ENCODE results near the gene MACROD2. TPM values are rescaled to one million over a fixed set of nuclear protein-coding genes. Genes with fewer than 3 reads are reported as not detected.

MACROD2 gene
- total and polyA plus RNA-seq, 2 experiments from 2014 or later: 2.8 to 4.3 TPM

DNA sequence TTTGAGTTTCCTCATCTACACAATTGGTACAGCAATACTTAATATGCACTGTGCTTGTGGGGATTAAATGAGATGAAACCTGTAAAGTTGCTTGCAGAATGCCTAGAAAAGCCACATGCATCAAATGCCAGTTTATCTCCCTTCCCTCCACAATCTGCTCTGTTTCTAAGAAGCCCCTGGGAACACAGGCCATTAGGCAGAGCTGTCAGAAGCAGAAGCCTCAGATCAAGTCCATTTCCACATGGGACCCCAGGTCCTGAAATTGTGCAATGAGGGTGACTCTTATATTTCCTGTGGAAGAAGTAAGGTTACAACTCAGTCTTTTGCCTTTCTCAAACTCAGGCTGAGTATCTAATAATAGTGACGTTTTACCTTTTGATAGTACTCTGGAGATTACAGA, 1840.5 kb downstream of the MACROD2 start:
- ATAC-seq (no peak), DNase-seq (ENCODE audit: low spot score) (no peak)
- Mint-ChIP-seq H3K27ac (no peak overlapping the region), H3K4me1 (no peaks in the 10 kb centered on the region; the same call in 2 of the 3 replicates), H3K4me3 (no peak overlapping the region), H3K36me3 (ENCODE audit: low read depth) (no peaks in the 10 kb centered on the region), H3K27me3 (ENCODE audit: insufficient read depth, low read depth, poor library complexity) (peaks cover 3% of the 10 kb centered on the region), H3K9me3 (no peaks in the 10 kb centered on the region)
- Histone ChIP-seq H3F3A (replicated peaks; ENCODE audit: low read depth) (no peaks in the 10 kb centered on the region), H3K27me3 (ENCODE audit: insufficient read depth) (no peaks in the 10 kb centered on the region), H4K20me1 (replicated peaks; ENCODE audit: insufficient read depth) (no peaks in the 10 kb centered on the region), H3K4me1 (ENCODE audit: insufficient read depth) (no peaks in the 10 kb centered on the region), H3K4me2 (no peak overlapping the region), H3K27ac (ENCODE audit: low read depth) (no peak overlapping the region), H3K4me3 (no peak overlapping the region), H3K36me3 (ENCODE audit: insufficient read depth) (no peaks in the 10 kb centered on the region), H3K9me2 (ENCODE audit: insufficient read depth) (no peaks in the 10 kb centered on the region), H2AFZ (no peak overlapping the region), H3K79me2 (replicated peaks; ENCODE audit: insufficient read depth) (no peaks in the 10 kb centered on the region)
- no peak for TF ChIP-seq ZNF331 (CRISPR knock-in tag; IDR thresholded peaks at IDR 0.05; ENCODE audit: low read depth)
- no peak for TF ChIP-seq STAT1 (IDR thresholded peaks at IDR 0.05; ENCODE audit: unreplicated experiment)
- no peak for TF ChIP-seq ZNF114 (CRISPR knock-in tag; IDR thresholded peaks at IDR 0.05)

DNA sequence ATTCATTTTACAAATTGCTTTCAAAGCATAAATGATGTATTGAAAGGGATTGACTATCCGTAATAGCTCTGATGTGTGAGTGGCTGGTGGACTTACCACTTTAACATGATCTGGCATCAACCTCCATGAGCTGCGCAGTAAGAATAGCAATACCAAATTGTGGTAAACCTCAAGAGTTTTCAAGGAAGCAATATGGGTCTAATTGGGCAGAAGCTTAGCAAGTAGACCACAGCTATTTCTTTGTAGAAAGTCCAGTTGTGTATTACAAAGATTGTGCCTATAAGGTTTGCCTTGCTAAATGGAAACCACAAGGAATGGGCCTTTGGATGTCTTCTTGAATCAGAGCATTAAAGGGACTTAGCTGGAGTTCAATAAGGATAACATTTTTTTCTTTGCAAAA, 1841.3 kb downstream of the MACROD2 start:
- no peaks in the 10 kb centered on the region for H3K36me3 ChIP-seq (ENCODE audit: insufficient read depth)
- H3K9me3 Mint-ChIP-seq: peaks cover 4% of the 10 kb centered on the region; the same call in 1 of the 3 replicates
- H2AFZ ChIP-seq: no peak overlapping the region
- H4K20me1 ChIP-seq (replicated peaks; ENCODE audit: insufficient read depth): no peaks in the 10 kb centered on the region
- H3K4me1 Mint-ChIP-seq: no peaks in the 10 kb centered on the region; the same call in 2 of the 3 replicates
- no peak overlapping the region for H3K27ac ChIP-seq (ENCODE audit: low read depth)
- H3K4me2 ChIP-seq: no peak overlapping the region
- no peak for ATAC-seq
- no peaks in the 10 kb centered on the region for H3K79me2 ChIP-seq (replicated peaks; ENCODE audit: insufficient read depth)
- H3K4me3 Mint-ChIP-seq: no peak overlapping the region
- no peaks in the 10 kb centered on the region for H3K27me3 ChIP-seq (ENCODE audit: insufficient read depth)
- no peaks in the 10 kb centered on the region for H3K4me1 ChIP-seq (ENCODE audit: insufficient read depth)
- no peaks in the 10 kb centered on the region for H3F3A ChIP-seq (replicated peaks; ENCODE audit: low read depth)
- peaks cover 3% of the 10 kb centered on the region for H3K27me3 Mint-ChIP-seq (ENCODE audit: insufficient read depth, low read depth, poor library complexity)
- H3K27ac Mint-ChIP-seq: no peak overlapping the region
- H3K9me2 ChIP-seq (ENCODE audit: insufficient read depth): peaks cover 5% of the 10 kb centered on the region; the same call in 1 of the 2 replicates
- TF ChIP-seq JUNB (IDR thresholded peaks at IDR 0.05; ENCODE audit: unreplicated experiment) (no peak), POLR2AphosphoS5 (IDR thresholded peaks at IDR 0.05; ENCODE audit: low read depth) (no peak)
- H3K36me3 Mint-ChIP-seq (ENCODE audit: low read depth): no peaks in the 10 kb centered on the region
- DNase-seq (ENCODE audit: low spot score): no peak
- H3K4me3 ChIP-seq: no peak overlapping the region

DNA sequence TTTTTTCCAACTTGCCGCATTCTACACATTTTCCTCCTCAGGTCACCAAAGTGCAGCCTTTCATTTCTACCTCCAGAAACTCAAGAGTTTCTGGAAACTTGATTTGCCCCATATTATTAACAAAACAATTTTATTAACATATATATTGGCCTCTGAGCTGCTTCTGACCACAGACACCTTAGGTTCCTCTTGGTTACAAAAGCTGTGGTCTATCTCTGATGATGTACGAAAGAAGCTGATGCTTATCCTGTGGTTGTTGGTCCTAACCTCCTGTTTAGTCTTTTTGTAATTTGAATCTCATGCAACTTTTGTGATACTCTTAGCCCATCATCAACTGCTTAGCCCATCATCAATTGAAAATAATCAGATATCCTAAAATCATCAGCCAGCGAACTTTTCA, 1842.2 kb downstream of the MACROD2 start:
- Histone ChIP-seq H3K4me1 (ENCODE audit: insufficient read depth) (no peaks in the 10 kb centered on the region), H3K36me3 (ENCODE audit: insufficient read depth) (no peaks in the 10 kb centered on the region), H4K20me1 (replicated peaks; ENCODE audit: insufficient read depth) (no peaks in the 10 kb centered on the region), H2AFZ (0 out of 2 replicates have a peak overlapping the region, but pooled peaks have one; percentile 5), H3F3A (replicated peaks; ENCODE audit: low read depth) (no peaks in the 10 kb centered on the region), H3K27ac (ENCODE audit: low read depth) (no peak overlapping the region), H3K4me3 (no peak overlapping the region), H3K27me3 (ENCODE audit: insufficient read depth) (no peaks in the 10 kb centered on the region), H3K9me2 (ENCODE audit: insufficient read depth) (peaks cover 5% of the 10 kb centered on the region; the same call in 1 of the 2 replicates), H3K79me2 (replicated peaks; ENCODE audit: insufficient read depth) (no peaks in the 10 kb centered on the region), H3K4me2 (no peak overlapping the region)
- Mint-ChIP-seq H3K4me3 (no peak overlapping the region), H3K36me3 (ENCODE audit: low read depth) (no peaks in the 10 kb centered on the region), H3K9me3 (peaks cover 4% of the 10 kb centered on the region; the same call in 1 of the 3 replicates), H3K27me3 (ENCODE audit: insufficient read depth, low read depth, poor library complexity) (peaks cover 3% of the 10 kb centered on the region), H3K27ac (no peak overlapping the region), H3K4me1 (no peaks in the 10 kb centered on the region; the same call in 2 of the 3 replicates)
- no peak for ATAC-seq
- DNase-seq (ENCODE audit: low spot score): no peak
- TF ChIP-seq POLR2AphosphoS5 (IDR thresholded peaks at IDR 0.05; ENCODE audit: low read depth) (no peak), EZH2 (IDR thresholded peaks at IDR 0.05; ENCODE audit: low read depth, unreplicated experiment) (no peak), ZNF114 (CRISPR knock-in tag; IDR thresholded peaks at IDR 0.05) (no peak)
- TF ChIP-seq, protein P1, sequence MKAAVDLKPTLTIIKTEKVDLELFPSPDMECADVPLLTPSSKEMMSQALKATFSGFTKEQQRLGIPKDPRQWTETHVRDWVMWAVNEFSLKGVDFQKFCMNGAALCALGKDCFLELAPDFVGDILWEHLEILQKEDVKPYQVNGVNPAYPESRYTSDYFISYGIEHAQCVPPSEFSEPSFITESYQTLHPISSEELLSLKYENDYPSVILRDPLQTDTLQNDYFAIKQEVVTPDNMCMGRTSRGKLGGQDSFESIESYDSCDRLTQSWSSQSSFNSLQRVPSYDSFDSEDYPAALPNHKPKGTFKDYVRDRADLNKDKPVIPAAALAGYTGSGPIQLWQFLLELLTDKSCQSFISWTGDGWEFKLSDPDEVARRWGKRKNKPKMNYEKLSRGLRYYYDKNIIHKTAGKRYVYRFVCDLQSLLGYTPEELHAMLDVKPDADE (IDR thresholded peaks at IDR 0.05): no peak
- TF ChIP-seq, protein P2, sequence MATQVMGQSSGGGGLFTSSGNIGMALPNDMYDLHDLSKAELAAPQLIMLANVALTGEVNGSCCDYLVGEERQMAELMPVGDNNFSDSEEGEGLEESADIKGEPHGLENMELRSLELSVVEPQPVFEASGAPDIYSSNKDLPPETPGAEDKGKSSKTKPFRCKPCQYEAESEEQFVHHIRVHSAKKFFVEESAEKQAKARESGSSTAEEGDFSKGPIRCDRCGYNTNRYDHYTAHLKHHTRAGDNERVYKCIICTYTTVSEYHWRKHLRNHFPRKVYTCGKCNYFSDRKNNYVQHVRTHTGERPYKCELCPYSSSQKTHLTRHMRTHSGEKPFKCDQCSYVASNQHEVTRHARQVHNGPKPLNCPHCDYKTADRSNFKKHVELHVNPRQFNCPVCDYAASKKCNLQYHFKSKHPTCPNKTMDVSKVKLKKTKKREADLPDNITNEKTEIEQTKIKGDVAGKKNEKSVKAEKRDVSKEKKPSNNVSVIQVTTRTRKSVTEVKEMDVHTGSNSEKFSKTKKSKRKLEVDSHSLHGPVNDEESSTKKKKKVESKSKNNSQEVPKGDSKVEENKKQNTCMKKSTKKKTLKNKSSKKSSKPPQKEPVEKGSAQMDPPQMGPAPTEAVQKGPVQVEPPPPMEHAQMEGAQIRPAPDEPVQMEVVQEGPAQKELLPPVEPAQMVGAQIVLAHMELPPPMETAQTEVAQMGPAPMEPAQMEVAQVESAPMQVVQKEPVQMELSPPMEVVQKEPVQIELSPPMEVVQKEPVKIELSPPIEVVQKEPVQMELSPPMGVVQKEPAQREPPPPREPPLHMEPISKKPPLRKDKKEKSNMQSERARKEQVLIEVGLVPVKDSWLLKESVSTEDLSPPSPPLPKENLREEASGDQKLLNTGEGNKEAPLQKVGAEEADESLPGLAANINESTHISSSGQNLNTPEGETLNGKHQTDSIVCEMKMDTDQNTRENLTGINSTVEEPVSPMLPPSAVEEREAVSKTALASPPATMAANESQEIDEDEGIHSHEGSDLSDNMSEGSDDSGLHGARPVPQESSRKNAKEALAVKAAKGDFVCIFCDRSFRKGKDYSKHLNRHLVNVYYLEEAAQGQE (IDR thresholded peaks at IDR 0.05; ENCODE audit: unreplicated experiment): no peak

Measured in GM23338 (cell line).